WERI-Rb-1 (cell line): ENCODE data around the gene NELL1.
"Not testable (repeated sequence)": the region's sequence is repeated elsewhere in the genome, so short reads cannot be mapped to it uniquely, and the experiment has no call there.

Experiments
- DNase-seq: peaks from one replicate; pipeline ENCODE4 v3.0.0-alpha.2; 2020
- H3K27ac ChIP-seq: fragments of 250-450 bp; sonication (Bioruptor Pico); 2 replicates; pipeline ENCODE4 v1.5.1; 2020; ENCODE audit warnings: mild to moderate bottlenecking, moderate library complexity
- H3K27me3 ChIP-seq: fragments of 250-450 bp; sonication (Bioruptor Pico); 2 replicates; pipeline ENCODE4 v1.5.1; 2021; ENCODE audit warnings: mild to moderate bottlenecking, low read depth, moderate library complexity; ENCODE audit not compliant: insufficient read depth, severe bottlenecking
- H3K36me3 ChIP-seq: fragments of 250-450 bp; sonication (Bioruptor Pico); 2 replicates; pipeline ENCODE4 v1.5.1; 2020; ENCODE audit warnings: mild to moderate bottlenecking, moderate library complexity
- H3K4me3 ChIP-seq: 2 replicates; pipeline ENCODE4 v1.5.1; 2011; ENCODE audit warnings: low read depth, mild to moderate bottlenecking, control low read depth, low read length
- H3K9me3 ChIP-seq: fragments of 250-450 bp; sonication (Bioruptor Pico); 2 replicates; pipeline ENCODE4 v1.5.1; 2021; ENCODE audit warnings: mild to moderate bottlenecking, moderate library complexity; ENCODE audit not compliant: severe bottlenecking
- CTCF ChIP-seq: IDR thresholded peaks from 2 replicates; pipeline ENCODE4 v1.5.1; 2011; ENCODE audit warnings: low read depth, mild to moderate bottlenecking, control low read depth, inconsistent platforms, low read length

NELL1 gene

GRCh38 chr11:21258414-21258813 lies 589.0 kb downstream of the NELL1 start:
- no peaks in the 10 kb centered on the region for H3K9me3 ChIP-seq

GRCh38 chr11:21260101-21260500 lies 590.7 kb downstream of the NELL1 start:
- no peak overlapping the region for H3K27ac ChIP-seq

More at GRCh38 chr11:21258414-21258813, 589.0 kb downstream of the NELL1 start:
- TF ChIP-seq CTCF, result no peak
- no peaks in the 10 kb centered on the region for H3K27me3 ChIP-seq
- no peak overlapping the region for H3K4me3 ChIP-seq
- DNase-seq, result no peak
- H3K27ac ChIP-seq, result no peak overlapping the region
- H3K36me3 ChIP-seq, result no peaks in the 10 kb centered on the region

GRCh38 chr11:21262992-21263391 lies 593.6 kb downstream of the NELL1 start:
- no peaks in the 10 kb centered on the region for H3K27me3 ChIP-seq
- H3K4me3 ChIP-seq, result no peak overlapping the region
- H3K36me3 ChIP-seq, result no peaks in the 10 kb centered on the region
- no peak for DNase-seq
- H3K27ac ChIP-seq, result no peak overlapping the region
- TF ChIP-seq CTCF, result no peak
- H3K9me3 ChIP-seq, result no peaks in the 10 kb centered on the region

More at GRCh38 chr11:21260101-21260500, 590.7 kb downstream of the NELL1 start:
- Histone ChIP-seq H3K36me3 (no peaks in the 10 kb centered on the region), H3K9me3 (no peaks in the 10 kb centered on the region), H3K4me3 (no peak overlapping the region), H3K27me3 (no peaks in the 10 kb centered on the region)
- no peak for DNase-seq
- TF ChIP-seq CTCF, result no peak

- Histone ChIP-seq H3K4me3 (no peak overlapping the region), H3K27ac (no peak overlapping the region), H3K9me3 (no peaks in the 10 kb centered on the region), H3K36me3 (no peaks in the 10 kb centered on the region), H3K27me3 (no peaks in the 10 kb centered on the region)
- no peak for TF ChIP-seq CTCF
- no peak for DNase-seq
Measured at GRCh38 chr11:21264125-21264524, 594.7 kb downstream of the NELL1 start.

GRCh38 chr11:21268036-21268435 lies 598.6 kb downstream of the NELL1 start:
- no peak overlapping the region for H3K4me3 ChIP-seq
- DNase-seq, result no peak
- TF ChIP-seq CTCF, result no peak

GRCh38 chr11:21272139-21272538 lies 602.8 kb downstream of the NELL1 start:
- H3K27me3 ChIP-seq, H3K4me3 ChIP-seq, H3K36me3 ChIP-seq, H3K27ac ChIP-seq, H3K9me3 ChIP-seq, DNase-seq: not testable (repeated sequence)

More at GRCh38 chr11:21268036-21268435, 598.6 kb downstream of the NELL1 start:
- H3K27me3 ChIP-seq, result no peaks in the 10 kb centered on the region
- no peaks in the 10 kb centered on the region for H3K36me3 ChIP-seq
- peak overlapping the region; percentile 12 for H3K27ac ChIP-seq
- no peaks in the 10 kb centered on the region for H3K9me3 ChIP-seq
